Measurements from ENCODE around the gene PLEK2. TPM values are rescaled to one million over a fixed set of nuclear protein-coding genes. Genes with fewer than 3 reads are reported as not detected.

PLEK2 gene
- polyA plus RNA-seq, 1 experiment, result 1.6 TPM

- H3K27ac ChIP-seq (ENCODE audit: low read depth, low read length), result no peak overlapping the region
- H3K4me3 ChIP-seq (ENCODE audit: low read depth, low read length), result no peak overlapping the region
- POLR2A ChIA-PET, result no interaction called here
- CTCF ChIA-PET, result no interaction called here
- no peak for TF ChIP-seq CTCF (IDR thresholded peaks at IDR 0.05; ENCODE audit: low read depth, low read length)
- H3K27me3 ChIP-seq (ENCODE audit: control insufficient read depth, insufficient read depth, low read length), result no peaks in the 10 kb centered on the region
- no peak for DNase-seq (ENCODE audit: low read depth, low spot score)
- H3K9me3 ChIP-seq (ENCODE audit: control insufficient read depth, insufficient read depth, low read length), result peaks cover under 1% of the 10 kb centered on the region; the same call in 1 of the 2 replicates
Measured at GRCh38 chr14:67365476-67365875, 46.5 kb downstream of the PLEK2 start.

- Histone ChIP-seq H3K27me3 (ENCODE audit: control insufficient read depth, insufficient read depth, low read length) (no peaks in the 10 kb centered on the region), H3K27ac (ENCODE audit: low read depth, low read length) (peak overlapping the region; percentile 31), H3K4me3 (ENCODE audit: low read depth, low read length) (peak overlapping the region; percentile 97), H3K9me3 (ENCODE audit: control insufficient read depth, insufficient read depth, low read length) (peaks cover 2% of the 10 kb centered on the region; the same call in 1 of the 2 replicates)
- no peak for DNase-seq (ENCODE audit: low read depth, low spot score)
- CTCF ChIA-PET, result interaction anchor here (0.5 to 2.2 kb wide), 54 partner anchors 8 to 1001 kb away, joined by 3 to 27 read pairs (median 5); partner anchors contain the start of genes PIGH and RDH11
- no peak for TF ChIP-seq CTCF (IDR thresholded peaks at IDR 0.05; ENCODE audit: low read depth, low read length)
- POLR2A ChIA-PET, result interaction anchor here (1.3 kb wide), 1 partner anchor 28 kb away, joined by 3 read pairs; no protein-coding TSS in a partner anchor
Measured at GRCh38 chr14:67360470-67361206, 51.3 kb downstream of the PLEK2 start.

GRCh38 chr14:67359775-67360469 is 52.0 kb downstream of the PLEK2 start, which contains the start of the genes ATP6V1D and EIF2S1:
Gene ATP6V1D (minus strand): TSS chr14:67359804. CDS start chr14:67359698, 106 bp downstream.
Gene EIF2S1 (plus strand): TSS chr14:67360328. CDS start chr14:67364768, 4,440 bp downstream.
- TF ChIP-seq CTCF (IDR thresholded peaks at IDR 0.05; ENCODE audit: low read depth, low read length), result peak; percentile 98
- ChIA-PET POLR2A (interaction anchor here (0.9 to 1.3 kb wide), 2 partner anchors 27 to 336 kb away, joined by 3 read pairs; partner anchors contain the start of gene RDH11), CTCF (interaction anchor here (0.5 to 2.2 kb wide), 70 partner anchors 9 to 1000 kb away, joined by 3 to 27 read pairs (median 4); partner anchors contain the start of genes PALS1, PIGH and RDH11)
- DNase-seq (ENCODE audit: low read depth, low spot score), result peak; percentile 98
- Histone ChIP-seq H3K9me3 (ENCODE audit: control insufficient read depth, insufficient read depth, low read length) (peaks cover 2% of the 10 kb centered on the region; the same call in 1 of the 2 replicates), H3K27ac (ENCODE audit: low read depth, low read length) (peak within 1 kb of the TSS; percentile 99), H3K4me3 (ENCODE audit: low read depth, low read length) (peak within 1 kb of the TSS; percentile 97), H3K27me3 (ENCODE audit: control insufficient read depth, insufficient read depth, low read length) (no peaks in the 10 kb centered on the region)

GRCh38 chr14:67358924-67359774 is 52.8 kb downstream of the PLEK2 start:
- Histone ChIP-seq H3K4me3 (ENCODE audit: low read depth, low read length) (peak overlapping the region; percentile 97), H3K27ac (ENCODE audit: low read depth, low read length) (peak overlapping the region; percentile 99), H3K9me3 (ENCODE audit: control insufficient read depth, insufficient read depth, low read length) (peaks cover 2% of the 10 kb centered on the region; the same call in 1 of the 2 replicates), H3K27me3 (ENCODE audit: control insufficient read depth, insufficient read depth, low read length) (no peaks in the 10 kb centered on the region)
- peak; percentile 24 for DNase-seq (ENCODE audit: low read depth, low spot score)
- CTCF ChIA-PET, result interaction anchor here (0.5 to 2.2 kb wide), 65 partner anchors 8 to 999 kb away, joined by 3 to 27 read pairs (median 5); partner anchors contain the start of genes PALS1, PIGH and RDH11
- no peak for TF ChIP-seq CTCF (IDR thresholded peaks at IDR 0.05; ENCODE audit: low read depth, low read length)
- POLR2A ChIA-PET, result interaction anchor here (0.9 to 1.3 kb wide), 2 partner anchors 27 to 337 kb away, joined by 3 read pairs; partner anchors contain the start of gene RDH11

Measured in AG04450 (cell line).